AG20443 (cell line): ENCODE measurements around the gene PPP1R14D.

Source experiments
- DNase-seq: peaks from one replicate; pipeline ENCODE4 v3.0.0; 2012; ENCODE audit warnings: low spot score, mixed read lengths

Gene PPP1R14D

GRCh38 chr15:40852529-40852928 lies 24.0 kb upstream of the PPP1R14D start:
- no peak for DNase-seq

GRCh38 chr15:40850576-40851112 lies 22.1 kb upstream of the PPP1R14D start:
- DNase-seq = no peak

DNA sequence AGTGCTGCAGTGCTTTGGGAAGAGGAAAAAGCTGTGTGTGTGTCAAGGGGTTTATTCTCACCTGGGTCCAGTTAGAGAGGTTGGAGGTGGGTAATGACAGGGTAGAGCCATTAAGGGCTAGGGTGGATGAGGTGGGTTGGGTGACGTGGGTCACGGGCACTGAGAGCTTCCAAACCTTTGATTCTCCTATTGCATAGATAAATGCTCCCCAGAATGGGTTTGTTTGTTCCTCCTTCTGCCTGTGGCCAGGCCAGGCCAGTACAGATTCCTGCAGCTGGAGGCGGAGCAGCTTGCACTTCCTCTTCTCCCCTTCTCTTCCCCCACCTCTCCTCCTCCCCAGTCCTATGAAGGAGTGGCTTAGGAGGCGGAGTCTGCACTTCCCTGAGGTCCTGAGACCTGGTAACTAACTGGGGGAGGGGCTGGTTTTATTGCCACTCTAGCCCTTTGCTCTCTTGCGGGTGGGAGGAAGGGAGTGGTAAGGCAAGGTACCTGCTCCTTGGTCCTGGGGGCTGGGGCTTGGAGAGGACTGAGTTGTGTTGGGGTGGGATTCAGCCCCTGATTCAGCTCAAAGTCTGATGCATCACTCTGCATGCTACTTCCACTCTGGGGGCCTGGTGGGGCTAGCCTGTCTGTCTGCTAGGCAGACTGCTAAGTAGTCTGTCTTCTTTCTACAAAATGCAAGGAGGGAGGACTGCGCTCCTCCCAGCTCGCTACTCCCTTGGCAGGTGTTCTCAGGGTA lies 18.9 kb upstream of the PPP1R14D start:
- DNase-seq = peak; percentile 27

GRCh38 chr15:40846841-40847222 lies 18.3 kb upstream of the PPP1R14D start:
- peak; percentile 5 for DNase-seq

- DNase-seq = peak; percentile 12
Measured at GRCh38 chr15:40845511-40846284, 17.2 kb upstream of the PPP1R14D start.

DNA sequence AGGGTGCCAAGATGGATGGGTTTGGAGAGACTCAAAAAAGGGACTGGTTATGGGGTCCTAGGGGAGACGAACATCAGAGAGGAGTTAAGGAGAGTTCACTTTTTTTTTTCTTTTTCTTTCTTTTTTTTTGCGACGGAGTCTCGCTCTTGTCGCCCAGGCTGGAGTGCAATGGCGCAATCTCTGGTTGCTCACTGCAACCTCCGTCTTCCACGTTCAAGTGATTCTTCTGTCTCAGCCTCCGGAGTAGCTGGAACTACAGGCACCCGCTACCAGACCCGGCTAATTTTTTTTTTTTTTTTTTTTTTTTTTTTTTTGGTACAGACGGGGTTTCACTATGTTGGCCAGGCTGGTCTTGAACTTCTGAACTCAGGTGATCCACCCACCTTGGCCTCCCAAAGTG lies 16.5 kb upstream of the PPP1R14D start:
- DNase-seq = no peak

- DNase-seq = peak; percentile 52
Measured at GRCh38 chr15:40844696-40845030, 16.2 kb upstream of the PPP1R14D start.

- DNase-seq = peak; percentile 49
Measured at GRCh38 chr15:40843885-40844695, 15.6 kb upstream of the PPP1R14D start, which contains the start of gene SPINT1. SPINT1 (plus strand) TSS chr15:40844048; CDS start chr15:40844555, 507 bp downstream.

- peak; percentile 9 for DNase-seq
Measured at GRCh38 chr15:40843261-40843884, 14.9 kb upstream of the PPP1R14D start.

- no peak for DNase-seq
Measured at GRCh38 chr15:40841741-40842140, 13.2 kb upstream of the PPP1R14D start.

DNA sequence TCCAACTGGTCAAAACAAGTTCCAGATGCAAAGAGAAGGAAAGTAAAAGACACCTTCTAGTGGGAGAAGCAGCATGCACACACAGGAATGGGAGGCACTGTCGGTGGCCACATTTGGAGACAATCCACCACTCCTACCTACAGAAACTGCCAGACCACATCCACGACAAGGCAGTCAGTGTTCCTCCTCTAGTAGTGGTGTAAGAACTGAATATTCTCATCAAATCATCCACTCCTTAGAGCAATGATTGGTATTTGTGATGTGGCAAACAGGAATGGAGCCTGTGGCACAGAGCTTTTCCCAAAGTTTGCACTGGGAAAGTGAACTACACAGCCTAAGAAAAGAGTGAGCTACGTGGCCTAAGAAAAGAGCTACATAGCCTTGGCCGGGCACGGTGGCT lies 10.2 kb upstream of the PPP1R14D start:
- peak; percentile 42 for DNase-seq

GRCh38 chr15:40836020-40836419 lies 7.5 kb upstream of the PPP1R14D start:
- DNase-seq = no peak

DNA sequence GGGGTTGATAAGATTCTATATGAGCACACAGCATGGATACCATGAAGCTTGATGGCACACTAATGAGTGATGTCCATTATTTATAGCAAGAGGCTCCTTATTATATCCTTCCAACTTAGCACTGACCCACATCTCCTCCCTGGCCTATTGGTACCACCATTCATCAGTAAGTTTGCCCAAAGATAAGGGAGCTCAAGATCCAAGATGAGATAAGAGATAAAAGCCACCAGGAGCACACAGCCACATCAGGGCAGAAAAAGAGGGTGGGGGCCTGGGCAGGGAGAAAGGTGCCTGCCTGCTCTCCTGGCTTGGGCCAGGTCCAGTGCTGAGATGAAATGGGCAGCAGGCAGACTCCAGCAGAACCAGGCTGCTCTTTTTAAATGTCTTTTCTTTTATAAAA lies 4.4 kb upstream of the PPP1R14D start:
- DNase-seq = no peak

- DNase-seq = no peak
Measured at GRCh38 chr15:40831861-40832260, 3.4 kb upstream of the PPP1R14D start.

DNA sequence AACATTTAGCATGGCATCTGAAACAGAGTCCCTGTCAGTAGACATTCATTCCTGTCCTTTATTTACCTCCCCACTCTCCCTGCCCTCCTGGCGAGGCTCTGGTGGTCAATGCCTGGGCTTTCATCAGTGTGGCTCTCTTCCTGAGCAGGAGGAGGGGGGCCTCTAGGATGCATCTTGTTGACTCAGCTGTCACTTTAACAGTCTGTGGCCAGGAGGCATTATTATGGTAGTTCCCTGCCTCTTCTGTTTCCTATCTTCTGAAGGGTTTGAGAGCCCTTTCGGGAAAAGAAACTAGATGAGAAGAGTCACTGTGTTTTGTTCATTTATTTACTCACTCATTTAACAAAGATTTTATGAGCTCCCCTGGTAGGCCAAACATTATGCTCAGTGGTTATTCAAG lies 2.4 kb upstream of the PPP1R14D start:
- no peak for DNase-seq

DNA sequence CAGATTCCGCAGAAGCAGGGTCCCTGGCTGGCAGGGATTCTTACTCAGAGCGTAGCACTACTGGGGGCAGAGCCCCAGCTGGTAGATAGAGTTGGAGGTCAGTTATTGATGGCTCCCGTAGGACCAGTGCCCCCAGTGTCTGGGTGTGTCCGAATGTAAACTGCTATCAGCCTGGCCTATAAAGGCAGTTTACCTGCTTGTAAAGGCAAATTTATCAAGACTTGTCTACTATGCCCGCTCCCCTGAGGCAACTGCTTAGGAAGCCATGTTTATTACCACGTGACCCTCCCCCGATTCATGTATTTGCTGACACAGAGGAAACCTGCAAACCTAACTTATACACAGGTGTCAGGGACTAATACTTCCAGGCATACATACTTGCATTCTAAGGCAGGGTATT lies 607 bp upstream of the PPP1R14D start:
- no peak for DNase-seq

DNA sequence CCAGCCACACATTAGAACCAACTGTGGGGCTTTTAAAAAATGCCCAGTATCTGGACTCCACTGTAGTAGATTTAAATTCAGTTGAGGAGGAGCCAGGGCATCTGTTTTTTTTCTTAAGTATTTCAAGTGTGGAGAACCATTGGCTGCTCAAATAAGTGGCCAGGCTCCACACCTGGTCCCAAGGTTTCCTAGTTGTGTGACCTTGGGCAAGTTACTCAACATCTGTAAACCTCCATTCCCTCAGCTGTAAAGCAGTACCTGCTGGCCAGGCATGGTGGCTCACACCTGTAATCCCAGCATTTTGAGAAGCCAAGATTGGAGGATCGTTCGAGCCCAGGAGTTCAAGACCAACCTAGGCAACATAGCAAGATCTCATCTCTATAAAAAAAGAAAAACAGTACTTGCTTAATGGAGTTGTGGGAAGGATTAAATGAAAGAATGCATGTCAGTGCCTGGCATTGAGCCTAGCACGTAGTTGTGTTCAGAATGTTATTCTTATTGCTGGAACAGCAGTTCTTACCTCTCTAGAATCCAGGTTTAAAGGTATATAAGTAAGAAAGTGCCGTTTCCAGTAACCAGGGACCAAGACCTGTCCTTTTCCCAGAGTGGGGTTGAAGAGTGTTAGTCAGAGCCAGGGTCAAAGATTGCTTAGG lies 2.0 kb downstream of the PPP1R14D start:
- DNase-seq = no peak

- peak; percentile 31 for DNase-seq
Measured at GRCh38 chr15:40825661-40826422, 2.7 kb downstream of the PPP1R14D start.

GRCh38 chr15:40823572-40824343 lies 4.8 kb downstream of the PPP1R14D start:
- no peak for DNase-seq

- no peak for DNase-seq
Measured at GRCh38 chr15:40821195-40821594, 7.3 kb downstream of the PPP1R14D start.
